Measurements from ENCODE around the gene SPANXD.

SPANXD gene

DNA sequence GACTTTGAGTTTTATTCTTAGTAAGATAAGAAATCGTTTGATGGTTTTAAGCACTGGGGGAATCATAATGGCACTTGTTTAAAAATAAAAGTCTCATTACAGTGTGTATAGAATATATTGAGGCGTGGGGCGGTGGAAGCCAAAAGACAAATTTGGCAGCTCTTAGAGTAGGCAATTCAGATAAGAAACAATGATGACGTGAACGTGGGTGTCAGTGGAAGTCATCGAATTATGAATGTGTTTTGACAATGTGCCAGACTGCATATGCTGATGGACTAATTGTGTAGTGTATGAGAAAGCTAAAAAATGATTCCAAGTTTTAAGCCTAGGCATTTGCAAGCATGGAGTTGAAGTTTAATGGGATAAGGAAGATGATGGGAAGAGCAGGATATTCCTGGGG is 35.8 kb downstream of the SPANXD start:
- H3K4me3 ChIP-seq (ENCODE audit: low read length): no peak overlapping the region
- TF ChIP-seq, protein P1, sequence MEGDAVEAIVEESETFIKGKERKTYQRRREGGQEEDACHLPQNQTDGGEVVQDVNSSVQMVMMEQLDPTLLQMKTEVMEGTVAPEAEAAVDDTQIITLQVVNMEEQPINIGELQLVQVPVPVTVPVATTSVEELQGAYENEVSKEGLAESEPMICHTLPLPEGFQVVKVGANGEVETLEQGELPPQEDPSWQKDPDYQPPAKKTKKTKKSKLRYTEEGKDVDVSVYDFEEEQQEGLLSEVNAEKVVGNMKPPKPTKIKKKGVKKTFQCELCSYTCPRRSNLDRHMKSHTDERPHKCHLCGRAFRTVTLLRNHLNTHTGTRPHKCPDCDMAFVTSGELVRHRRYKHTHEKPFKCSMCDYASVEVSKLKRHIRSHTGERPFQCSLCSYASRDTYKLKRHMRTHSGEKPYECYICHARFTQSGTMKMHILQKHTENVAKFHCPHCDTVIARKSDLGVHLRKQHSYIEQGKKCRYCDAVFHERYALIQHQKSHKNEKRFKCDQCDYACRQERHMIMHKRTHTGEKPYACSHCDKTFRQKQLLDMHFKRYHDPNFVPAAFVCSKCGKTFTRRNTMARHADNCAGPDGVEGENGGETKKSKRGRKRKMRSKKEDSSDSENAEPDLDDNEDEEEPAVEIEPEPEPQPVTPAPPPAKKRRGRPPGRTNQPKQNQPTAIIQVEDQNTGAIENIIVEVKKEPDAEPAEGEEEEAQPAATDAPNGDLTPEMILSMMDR (IDR thresholded peaks at IDR 0.05; ENCODE audit: low read length): no peak
- TF ChIP-seq EZH2 (optimal IDR thresholded peaks at IDR 0.05; ENCODE audit: low read depth, low read length): no peak

DNA sequence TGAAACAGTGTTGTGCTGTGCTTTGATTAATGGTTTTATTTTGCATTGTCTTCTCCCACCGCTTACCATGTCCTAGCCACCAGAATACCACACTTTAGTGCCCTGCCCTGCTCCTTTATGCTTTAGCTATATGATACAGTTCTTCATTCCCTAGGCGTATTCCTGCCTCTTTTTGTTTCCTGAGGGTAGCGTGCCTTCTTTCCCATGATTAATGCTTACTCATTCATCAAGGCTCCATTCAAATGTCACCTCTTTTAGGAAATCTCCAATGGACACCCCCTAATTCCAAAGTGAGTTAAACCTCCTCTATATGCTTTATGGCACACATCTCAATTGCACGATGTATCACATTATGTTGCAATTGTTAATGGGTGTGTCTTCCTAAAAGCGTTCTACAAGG is 46.3 kb downstream of the SPANXD start:
- no peak overlapping the region for H3K27ac ChIP-seq (ENCODE audit: low read length)

More for the DNA sequence above, 35.8 kb downstream of the SPANXD start:
- no peak overlapping the region for H2AFZ ChIP-seq (ENCODE audit: low read length)
- no peaks in the 10 kb centered on the region for H3F3A ChIP-seq (ENCODE audit: insufficient read depth, low read length)
- H3K9ac ChIP-seq (ENCODE audit: low read length): no peak overlapping the region
- no peaks in the 10 kb centered on the region for H3K4me1 ChIP-seq (ENCODE audit: low read length)
- H4K20me1 ChIP-seq (ENCODE audit: insufficient read depth, low read length): no peaks in the 10 kb centered on the region
- H3K79me2 ChIP-seq (ENCODE audit: low read length): no peaks in the 10 kb centered on the region
- DNase-seq: no peak
- H3K9me3 ChIP-seq (replicated peaks; ENCODE audit: insufficient read depth, low read length): no peaks in the 10 kb centered on the region
- no peaks in the 10 kb centered on the region for H3K9me2 ChIP-seq (replicated peaks; ENCODE audit: insufficient read depth, low read length)
- no peaks in the 10 kb centered on the region for H3K27me3 ChIP-seq (replicated peaks; ENCODE audit: insufficient read depth, low read length)
- no peak overlapping the region for H3K4me2 ChIP-seq (ENCODE audit: low read depth, low read length)
- H3K36me3 ChIP-seq (replicated peaks; ENCODE audit: insufficient read depth, low read length): no peaks in the 10 kb centered on the region
- no peak overlapping the region for H3K27ac ChIP-seq (ENCODE audit: low read length)

More for the DNA sequence above, 46.3 kb downstream of the SPANXD start:
- Histone ChIP-seq H3K79me2 (ENCODE audit: low read length) (no peaks in the 10 kb centered on the region), H3K9me3 (replicated peaks; ENCODE audit: insufficient read depth, low read length) (no peaks in the 10 kb centered on the region), H3K4me1 (ENCODE audit: low read length) (no peaks in the 10 kb centered on the region), H3K27me3 (replicated peaks; ENCODE audit: insufficient read depth, low read length) (no peaks in the 10 kb centered on the region), H3K9me2 (replicated peaks; ENCODE audit: insufficient read depth, low read length) (no peaks in the 10 kb centered on the region), H3K4me3 (ENCODE audit: low read length) (no peak overlapping the region), H3K9ac (ENCODE audit: low read length) (no peak overlapping the region), H3K4me2 (ENCODE audit: low read depth, low read length) (no peak overlapping the region), H2AFZ (ENCODE audit: low read length) (no peak overlapping the region), H3K36me3 (replicated peaks; ENCODE audit: insufficient read depth, low read length) (no peaks in the 10 kb centered on the region), H3F3A (ENCODE audit: insufficient read depth, low read length) (no peaks in the 10 kb centered on the region), H4K20me1 (ENCODE audit: insufficient read depth, low read length) (no peaks in the 10 kb centered on the region)
- TF ChIP-seq, protein P1 (IDR thresholded peaks at IDR 0.05; ENCODE audit: low read length): no peak
- TF ChIP-seq EZH2phosphoT487 (IDR thresholded peaks at IDR 0.05; ENCODE audit: low read length) (no peak), EZH2 (optimal IDR thresholded peaks at IDR 0.05; ENCODE audit: low read depth, low read length) (no peak)
- DNase-seq: no peak

All from MM.1S (cell line).